A549 (cell line): ENCODE data around the gene MRPL27. TPM values are rescaled to one million over a fixed set of nuclear protein-coding genes. Genes with fewer than 3 reads are reported as not detected.

ENCODE experiments used
- ATAC-seq, 2 experiments: fragments of 200-7000 bp in 1 of 2; fragments of >200 bp in 1 of 2; cut with Nextera tagmentation in 1 of 2; cut with Tn5 transposase in 1 of 2; 3 replicates each; pipeline versions ENCODE4 v1.8.0 to v1.9.1; 2018 to 2020; ENCODE audit warnings: mild to moderate bottlenecking in 1 of 2, moderate library complexity in 1 of 2
- CTCF ChIA-PET: fragments of 300-600 bp; sonication (Branson Sonifier 250); formaldehyde crosslinking; extraction: SDS; loops from one replicate; lab custom pipeline; 2021; ENCODE audit warnings: antibody characterized with exemption, inconsistent platforms; lab: Yijun Ruan, JAX
- POLR2A ChIA-PET: fragments of 350-600 bp; formaldehyde crosslinking; extraction: SDS; loops from one replicate; lab custom pipeline; 2021; ENCODE audit warnings: antibody characterized with exemption, inconsistent platforms; lab: Yijun Ruan, JAX
- DNase-seq, 2 experiments: peaks; one replicate each; pipeline versions ENCODE4 v3.0.0 to v3.0.0-alpha.2; 2011 to 2016; ENCODE audit warnings: low read depth in 1 of 2, low spot score in 1 of 2
- FAIRE-seq: peaks from 2 replicates; lab custom pipeline; 2011; peaks lifted over from hg19 to GRCh38; lab: Jason Lieb, UNC
- H3K27ac ChIP-seq, 2 experiments: fragments of >200 bp; sonication (Bioruptor Twin); formaldehyde crosslinking; 3 replicates each; pipeline ENCODE4 v1.5.1; 2016 to 2017
- H3K4me1 ChIP-seq: fragments of >200 bp; sonication (Bioruptor Twin); formaldehyde crosslinking; 3 replicates; pipeline ENCODE4 v1.6.1; 2016
- H3K4me2 ChIP-seq: fragments of >200 bp; sonication (Bioruptor Twin); formaldehyde crosslinking; 3 replicates; pipeline ENCODE4 v1.6.1; 2016
- H3K4me3 ChIP-seq: fragments of >200 bp; sonication (Bioruptor Twin); formaldehyde crosslinking; 3 replicates; pipeline ENCODE4 v1.5.1; 2016
- H3K9me3 ChIP-seq: fragments of >200 bp; sonication (Bioruptor Twin); formaldehyde crosslinking; 3 replicates; pipeline ENCODE4 v1.6.1; 2016
- BCL3 ChIP-seq: fragments of >200 bp; sonication (Bioruptor Twin); formaldehyde crosslinking; IDR thresholded peaks from 3 replicates; pipeline ENCODE4 v1.6.1; 2016
- EHF ChIP-seq: fragments of 250-450 bp; sonication (Bioruptor Pico); IDR thresholded peaks from 2 replicates; pipeline ENCODE4 v1.5.0; 2020; ENCODE audit warnings: mild to moderate bottlenecking
- EHMT2 ChIP-seq: fragments of 200-600 bp; sonication (generic); IDR thresholded peaks from 2 replicates; pipeline ENCODE4 v1.6.1; 2016; ENCODE audit warnings: antibody characterized with exemption, low read depth, mild to moderate bottlenecking, moderate library complexity
- ELK1 ChIP-seq: fragments of 150-350 bp; IDR thresholded peaks from 2 replicates; pipeline ENCODE4 v1.6.1; 2014; ENCODE audit warnings: low read depth, mild to moderate bottlenecking, low read length
- FOSB ChIP-seq: fragments of 250-450 bp; sonication (Bioruptor Pico); IDR thresholded peaks from 2 replicates; pipeline ENCODE4 v1.5.0; 2020; ENCODE audit warnings: mild to moderate bottlenecking, moderate library complexity
- GATA3 ChIP-seq: IDR thresholded peaks from 2 replicates; pipeline ENCODE4 v1.6.1; 2012; ENCODE audit warnings: borderline replicate concordance
- HDAC2 ChIP-seq: fragments of 200-600 bp; sonication (generic); IDR thresholded peaks from 2 replicates; pipeline ENCODE4 v1.6.1; 2016
- HMGXB4 ChIP-seq: fragments of 250-450 bp; sonication (Bioruptor Pico); IDR thresholded peaks from 2 replicates; pipeline ENCODE4 v1.5.0; 2021; ENCODE audit warnings: mild to moderate bottlenecking, moderate library complexity, borderline replicate concordance
- HOXA7 ChIP-seq: fragments of 250-450 bp; sonication (Bioruptor Pico); IDR thresholded peaks from 2 replicates; pipeline ENCODE4 v1.5.0; 2020; ENCODE audit warnings: mild to moderate bottlenecking, moderate library complexity
- HOXB13 ChIP-seq: fragments of 250-450 bp; sonication (Bioruptor Pico); IDR thresholded peaks from 2 replicates; pipeline ENCODE4 v1.5.0; 2020; ENCODE audit warnings: low read depth, mild to moderate bottlenecking, moderate library complexity
- JUNB ChIP-seq: fragments of >200 bp; sonication (Bioruptor Twin); formaldehyde crosslinking; IDR thresholded peaks from 2 replicates; pipeline ENCODE4 v1.6.1; 2016
- KDM5A ChIP-seq: fragments of 200-600 bp; sonication (generic); IDR thresholded peaks from 2 replicates; pipeline ENCODE4 v1.6.1; 2016; ENCODE audit warnings: antibody characterized with exemption, mild to moderate bottlenecking
- MAZ ChIP-seq: fragments of 150-350 bp; IDR thresholded peaks from 2 replicates; pipeline ENCODE4 v1.6.1; 2014; ENCODE audit warnings: antibody characterized with exemption, low read depth, low read length, borderline replicate concordance
- MYC ChIP-seq: IDR thresholded peaks from 2 replicates; pipeline ENCODE4 v1.6.1; 2012; ENCODE audit warnings: mild to moderate bottlenecking, inconsistent platforms, low read length, improper control_type of control experiment, borderline replicate concordance
- PHF8 ChIP-seq: fragments of 200-600 bp; sonication (generic); IDR thresholded peaks from 2 replicates; pipeline ENCODE4 v1.6.1; 2016; ENCODE audit warnings: low read depth, mild to moderate bottlenecking, antibody characterized with exemption, moderate library complexity, borderline replicate concordance
- POLR2AphosphoS2 ChIP-seq: conservative IDR thresholded peaks from 2 replicates; pipeline ENCODE4 v1.6.1; 2012; ENCODE audit warnings: low read length, improper control_type of control experiment, inconsistent platforms
- RNF2 ChIP-seq: fragments of 200-600 bp; sonication (generic); IDR thresholded peaks from 2 replicates; pipeline ENCODE4 v1.6.1; 2016; ENCODE audit warnings: low read depth, mild to moderate bottlenecking, antibody characterized with exemption, moderate library complexity, borderline replicate concordance
- SREBF2 ChIP-seq: fragments of 450-650 bp; IDR thresholded peaks from 2 replicates; pipeline ENCODE4 v1.6.1; 2014; ENCODE audit warnings: mild to moderate bottlenecking, moderate library complexity
- WGBS: methylation state at CpG from one replicate; pipeline ENCODE4 v1.1.6; 2017; ENCODE audit errors: missing lambda C conversion rate; 5-methylcytosine and 5-hydroxymethylcytosine counted together
- polyA plus RNA-seq, 4 experiments: library from polyadenylated mRNA; depleted of rRNA in 3 of 4; stranded (reverse); fragments of >200 nt; fragmentation: RNase III in 1 of 4; extraction: RNeasy Plus Mini Kit Qiagen cat#74134 plus additional on column Dnase treatment in 1 of 4; gene quantifications; 2 replicates in 3 of 4; 3 replicates in 1 of 4; pipeline ENCODE4 v1.2.3, GENCODE V29; 2011 to 2017
- TF ChIP-seq, protein P1 (sequence below): IDR thresholded peaks from 2 replicates; pipeline ENCODE4 v1.6.1; 2012
- TF ChIP-seq, protein P2 (sequence below): fragments of 450-650 bp; IDR thresholded peaks from 2 replicates; pipeline ENCODE4 v1.6.1; 2014; ENCODE audit warnings: antibody characterized with exemption
- TF ChIP-seq, protein P3 (sequence below): fragments of >200 bp; sonication (Bioruptor Twin); formaldehyde crosslinking; IDR thresholded peaks from 2 replicates; pipeline ENCODE4 v1.6.1; 2016

Gene MRPL27
- polyA plus RNA-seq, 2 of the 4 experiments (the other 2 are of a cell fraction): 149 to 155 TPM

- CTCF ChIA-PET: interaction anchor here (1.1 to 33.9 kb wide), 10 partner anchors 9 to 166 kb away, joined by 3 to 445 read pairs (median 4); partner anchors contain the start of genes LRRC59, RSAD1 and XYLT2
- Histone ChIP-seq H3K4me2 (no peak overlapping the region), H3K27ac (no peak overlapping the region), H3K4me1 (peaks cover 3% of the 10 kb centered on the region; the same call in 1 of the 3 replicates), H3K9me3 (no peaks in the 10 kb centered on the region), H3K4me3 (no peak overlapping the region)
- ATAC-seq (no peak), DNase-seq (no peak)
- POLR2A ChIA-PET: interaction anchor here (1.2 kb wide), 1 partner anchor 20 kb away, joined by 4 read pairs; the partner anchor contains the start of gene XYLT2
- no peak for TF ChIP-seq POLR2AphosphoS2
- no peak for TF ChIP-seq KDM5A
- TF ChIP-seq JUNB: no peak
- no peak for TF ChIP-seq SREBF2
- TF ChIP-seq, protein P1, sequence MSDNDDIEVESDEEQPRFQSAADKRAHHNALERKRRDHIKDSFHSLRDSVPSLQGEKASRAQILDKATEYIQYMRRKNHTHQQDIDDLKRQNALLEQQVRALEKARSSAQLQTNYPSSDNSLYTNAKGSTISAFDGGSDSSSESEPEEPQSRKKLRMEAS: no peak
- no peak for TF ChIP-seq PHF8
- TF ChIP-seq HOXB13 (CRISPR knock-in tag): no peak
- no peak for TF ChIP-seq HDAC2
- no peak for TF ChIP-seq MAZ
- no peak for TF ChIP-seq BCL3
- TF ChIP-seq, protein P2, sequence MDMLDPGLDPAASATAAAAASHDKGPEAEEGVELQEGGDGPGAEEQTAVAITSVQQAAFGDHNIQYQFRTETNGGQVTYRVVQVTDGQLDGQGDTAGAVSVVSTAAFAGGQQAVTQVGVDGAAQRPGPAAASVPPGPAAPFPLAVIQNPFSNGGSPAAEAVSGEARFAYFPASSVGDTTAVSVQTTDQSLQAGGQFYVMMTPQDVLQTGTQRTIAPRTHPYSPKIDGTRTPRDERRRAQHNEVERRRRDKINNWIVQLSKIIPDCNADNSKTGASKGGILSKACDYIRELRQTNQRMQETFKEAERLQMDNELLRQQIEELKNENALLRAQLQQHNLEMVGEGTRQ: no peak
- TF ChIP-seq ELK1: no peak
- TF ChIP-seq HMGXB4 (CRISPR knock-in tag): no peak
- TF ChIP-seq GATA3: no peak
- TF ChIP-seq, all 56 proteins: peak for 0
- 93% methylated on average over 14 of the region's 14 CpGs for WGBS
- no peak for FAIRE-seq
Measured at GRCh38 chr17:50365649-50366393, 7.2 kb downstream of the MRPL27 start.

DNA sequence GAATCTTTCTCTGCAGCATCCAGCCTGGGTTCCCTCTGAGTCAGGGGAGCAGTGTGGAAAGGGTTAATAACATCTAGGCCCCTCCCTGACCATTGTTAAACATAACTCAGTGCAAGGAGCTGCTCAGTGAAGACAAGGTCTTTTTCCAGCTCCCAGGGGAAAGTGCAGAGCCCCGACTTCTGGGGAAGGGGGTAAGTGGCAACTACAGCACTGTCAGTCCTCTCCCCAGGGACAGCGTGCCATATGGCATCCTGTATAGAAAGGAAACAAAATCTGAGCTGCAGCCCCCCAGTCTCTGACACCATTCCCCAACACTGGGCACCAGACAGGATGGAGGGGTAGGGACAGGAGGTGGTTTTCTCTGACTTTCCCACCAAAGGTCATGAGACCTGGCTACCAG lies 7.8 kb downstream of the MRPL27 start:
- no peak for ATAC-seq
- 70% methylated on average over 2 of the region's 2 CpGs for WGBS
- no peak for DNase-seq
- no peaks in the 10 kb centered on the region for H3K9me3 ChIP-seq
- POLR2A ChIA-PET: interaction anchor here (1.2 kb wide), 1 partner anchor 19 kb away, joined by 4 read pairs; the partner anchor contains the start of gene XYLT2
- FAIRE-seq: no peak
- no peak overlapping the region for H3K4me2 ChIP-seq
- no peak overlapping the region for H3K4me3 ChIP-seq
- H3K4me1 ChIP-seq: peaks cover 3% of the 10 kb centered on the region; the same call in 1 of the 3 replicates
- no peak overlapping the region for H3K27ac ChIP-seq
- TF ChIP-seq HOXB13 (CRISPR knock-in tag) (no peak), MYC (no peak), EHMT2 (no peak), HMGXB4 (CRISPR knock-in tag) (no peak), FOSB (CRISPR knock-in tag) (no peak), RNF2 (no peak), HOXA7 (CRISPR knock-in tag) (no peak), EHF (CRISPR knock-in tag) (no peak)
- TF ChIP-seq, protein P3, sequence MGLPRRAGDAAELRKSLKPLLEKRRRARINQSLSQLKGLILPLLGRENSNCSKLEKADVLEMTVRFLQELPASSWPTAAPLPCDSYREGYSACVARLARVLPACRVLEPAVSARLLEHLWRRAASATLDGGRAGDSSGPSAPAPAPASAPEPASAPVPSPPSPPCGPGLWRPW: no peak
- TF ChIP-seq, all 56 proteins: peak for 0
- CTCF ChIA-PET: interaction anchor here (1.1 to 33.9 kb wide), 7 partner anchors 9 to 142 kb away, joined by 3 to 445 read pairs (median 5); partner anchors contain the start of genes LRRC59, RSAD1 and XYLT2
